ENCODE results near the gene GPR68. TPM values are rescaled to one million over a fixed set of nuclear protein-coding genes. Genes with fewer than 3 reads are reported as not detected.
"Not testable (repeated sequence)": the region's sequence is repeated elsewhere in the genome, so short reads cannot be mapped to it uniquely, and the experiment has no call there.

The GPR68 gene
- total RNA-seq, 1 experiment from 2014 or later: 6.5 TPM

DNA sequence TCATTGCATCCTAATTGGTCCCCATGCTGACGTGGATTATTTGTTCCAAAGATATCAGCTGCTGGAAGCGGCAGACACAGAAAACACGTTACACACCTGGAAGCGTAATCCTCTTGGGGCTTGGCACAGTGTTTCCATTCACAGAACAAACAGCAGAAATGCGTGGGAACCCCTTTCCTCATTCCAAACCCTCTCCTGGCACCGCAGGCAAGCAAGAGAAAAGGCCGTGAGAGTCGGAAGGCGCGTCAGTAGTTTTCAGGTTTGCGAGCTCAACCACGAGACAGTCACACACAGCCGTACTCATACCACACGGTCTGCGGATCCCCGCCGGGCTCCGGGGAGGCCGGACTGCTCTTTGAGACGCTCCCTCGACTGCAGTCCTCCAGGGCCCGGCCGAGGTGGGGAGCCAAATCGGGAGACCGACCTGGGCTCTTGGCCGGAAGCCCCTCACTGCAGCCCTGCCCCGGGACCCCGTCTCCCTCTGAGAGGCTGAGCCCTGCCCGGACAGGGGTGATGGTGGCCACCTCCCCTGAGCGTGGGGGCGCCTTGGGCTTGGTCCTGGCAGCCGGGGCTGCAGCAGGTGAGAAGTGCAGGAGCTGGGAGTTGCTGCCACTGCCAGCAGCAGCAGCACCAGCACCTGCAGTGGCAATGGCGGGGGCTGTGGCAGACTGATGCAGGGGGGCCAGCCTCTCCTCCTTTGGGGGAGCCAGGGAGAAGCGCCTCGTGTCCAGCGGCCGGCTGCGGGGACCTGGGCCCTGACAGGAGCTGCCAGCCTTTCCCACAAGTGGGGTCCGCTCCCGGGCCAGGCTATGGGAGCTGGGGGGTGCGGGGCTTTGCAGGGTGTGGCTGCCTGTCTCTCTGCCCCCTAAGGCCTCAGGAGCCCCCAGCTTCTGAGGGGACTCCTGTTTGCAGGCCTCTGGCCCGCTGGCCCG lies 28.1 kb upstream of the GPR68 start:
- DNase-seq (ENCODE audit: low read depth): no peak

GRCh38 chr14:91271639-91272038 lies 27.1 kb upstream of the GPR68 start:
- DNase-seq (ENCODE audit: low read depth): no peak

DNA sequence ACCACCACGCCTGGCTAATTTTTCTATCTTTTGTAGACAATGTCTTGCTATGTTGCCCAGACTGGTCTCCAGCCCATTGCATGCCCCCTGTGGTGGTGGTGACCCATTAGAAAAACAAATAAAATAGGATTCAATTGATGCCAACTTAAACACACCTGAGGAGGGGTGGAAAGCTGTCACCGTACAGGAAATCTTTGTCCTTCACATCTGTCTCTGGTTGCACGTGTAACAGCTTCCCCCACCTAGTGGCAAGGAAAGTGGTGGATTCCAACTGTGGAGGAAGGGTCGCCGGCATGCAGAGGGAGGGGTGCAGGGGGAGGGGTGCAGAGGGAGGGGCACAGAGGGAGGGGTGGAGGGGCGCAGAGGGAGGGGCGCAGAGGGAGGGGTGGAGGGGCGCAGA lies 26.1 kb upstream of the GPR68 start:
- DNase-seq (ENCODE audit: low read depth): no peak

GRCh38 chr14:91270188-91270587 lies 25.7 kb upstream of the GPR68 start:
- no peak for DNase-seq (ENCODE audit: low read depth)

DNA sequence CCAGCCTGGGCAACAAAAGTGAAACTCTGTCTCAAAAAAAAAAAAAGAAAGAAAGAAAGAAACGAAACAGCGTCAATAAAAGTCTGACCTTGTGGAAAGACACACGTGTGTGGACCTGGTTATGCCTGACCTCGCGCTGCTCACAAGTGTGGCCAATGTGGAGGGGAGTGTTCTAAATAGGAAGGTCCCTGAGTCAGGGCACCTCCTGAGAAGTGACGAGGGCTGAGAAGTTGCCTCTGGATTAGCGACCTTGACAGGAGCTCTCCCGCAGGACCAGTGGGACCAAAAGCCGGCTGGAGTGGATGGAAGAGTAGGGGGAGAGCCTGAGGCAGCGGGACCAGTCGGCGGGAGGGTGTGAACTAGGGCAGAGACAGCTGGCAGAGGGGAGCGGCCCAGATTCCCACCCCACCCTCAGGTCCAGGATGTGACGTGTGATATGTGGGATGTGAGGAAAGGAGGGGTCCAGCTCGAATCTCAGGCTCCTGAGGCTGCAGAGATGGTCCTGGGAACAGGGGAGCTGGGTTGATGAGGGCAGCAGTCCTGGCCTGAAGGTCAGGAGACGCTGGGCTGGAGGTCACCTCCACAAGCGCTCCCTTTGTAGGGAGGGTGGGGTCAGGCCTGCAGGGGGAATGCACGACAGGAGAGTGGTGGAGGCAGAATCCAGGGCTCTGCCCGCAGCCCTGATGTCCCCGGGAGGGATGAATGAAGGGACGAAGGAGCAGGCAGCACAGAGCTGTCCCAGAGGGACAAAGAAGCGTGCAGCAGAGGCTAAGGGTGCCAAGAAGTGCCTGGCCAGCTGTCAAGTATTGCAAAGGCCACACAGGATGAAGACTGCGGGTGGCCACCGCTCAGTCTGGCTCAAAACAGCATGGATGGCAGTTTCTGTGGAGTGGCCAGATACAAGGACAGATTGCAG lies 24.8 kb upstream of the GPR68 start:
- DNase-seq (ENCODE audit: low read depth): no peak

- no peak for DNase-seq (ENCODE audit: low read depth)
Measured at GRCh38 chr14:91267965-91268437, 23.5 kb upstream of the GPR68 start.

DNA sequence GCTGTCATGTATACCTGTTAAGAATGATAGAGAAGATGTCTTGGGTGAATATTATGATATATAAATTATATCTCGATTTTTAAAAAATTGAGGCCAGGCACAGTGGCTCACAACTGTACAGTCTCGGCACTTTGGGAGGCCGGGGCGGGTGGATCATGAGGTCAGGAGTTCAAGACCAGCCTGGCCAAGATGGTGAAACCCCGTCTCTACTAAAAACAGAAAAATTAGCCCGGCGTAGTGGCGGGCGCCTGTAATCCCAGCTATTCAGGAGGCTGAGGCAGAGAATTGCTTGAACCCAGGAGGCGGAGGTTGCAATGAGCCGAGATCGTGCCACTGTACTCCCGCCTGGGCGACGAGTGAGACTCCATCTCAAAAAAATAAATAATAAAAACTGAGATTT lies 21.8 kb upstream of the GPR68 start:
- not testable (repeated sequence) for DNase-seq (ENCODE audit: low read depth)

DNA sequence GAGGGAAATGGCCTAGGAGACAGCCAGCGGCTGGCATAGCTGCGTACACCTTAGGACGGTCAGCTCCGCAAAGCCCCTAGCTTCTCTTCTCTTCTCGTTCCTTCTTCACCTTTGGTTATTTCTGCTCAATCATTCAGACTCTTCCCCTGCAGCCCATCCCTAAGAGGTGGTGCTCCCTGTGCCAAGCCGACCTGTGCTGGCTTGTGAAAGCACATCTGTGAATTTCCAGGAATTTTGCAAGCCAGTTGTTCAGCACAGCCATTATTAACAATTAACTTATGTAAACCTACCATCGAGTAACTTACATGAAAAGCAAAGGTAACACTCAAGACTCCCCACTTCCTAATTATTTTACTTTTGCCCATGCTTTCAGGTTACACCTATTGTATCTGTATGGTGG lies 20.9 kb upstream of the GPR68 start:
- DNase-seq (ENCODE audit: low read depth): no peak

- no peak for DNase-seq (ENCODE audit: low read depth)
Measured at GRCh38 chr14:91264151-91265150, 19.9 kb upstream of the GPR68 start.

- no peak for DNase-seq (ENCODE audit: low read depth)
Measured at GRCh38 chr14:91263329-91263728, 18.8 kb upstream of the GPR68 start.

DNA sequence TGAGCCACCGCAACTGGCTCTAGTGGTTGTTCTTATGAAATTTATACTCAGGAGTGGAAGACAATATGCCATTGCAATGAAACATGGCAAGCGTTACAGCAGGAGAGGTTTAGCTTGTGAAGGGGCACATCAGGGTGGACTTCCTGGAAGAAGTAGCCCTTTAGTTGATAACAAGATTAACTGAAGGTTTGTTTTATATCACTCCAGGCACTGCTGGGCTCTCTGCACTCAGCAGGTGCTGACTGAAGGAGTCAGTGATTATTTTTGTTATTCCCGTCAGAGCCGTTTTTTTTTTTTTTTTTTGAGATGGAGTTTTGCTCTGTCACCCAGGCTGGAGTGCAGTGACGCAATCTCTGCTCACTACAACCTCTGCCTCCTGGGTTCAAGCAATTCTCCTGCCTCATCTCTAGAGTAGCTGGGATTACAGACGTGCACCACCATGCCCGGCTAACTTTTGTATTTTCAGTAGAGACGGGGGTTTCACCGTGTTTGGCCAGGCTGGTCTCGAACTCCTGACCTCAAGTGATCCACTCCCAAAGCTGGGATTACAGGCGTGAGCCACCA lies 17.6 kb upstream of the GPR68 start:
- DNase-seq (ENCODE audit: low read depth): no peak

- peak; percentile 49 for DNase-seq (ENCODE audit: low read depth)
Measured at GRCh38 chr14:91261115-91261514, 16.6 kb upstream of the GPR68 start.

GRCh38 chr14:91258876-91259275 lies 14.4 kb upstream of the GPR68 start:
- no peak for DNase-seq (ENCODE audit: low read depth)

DNA sequence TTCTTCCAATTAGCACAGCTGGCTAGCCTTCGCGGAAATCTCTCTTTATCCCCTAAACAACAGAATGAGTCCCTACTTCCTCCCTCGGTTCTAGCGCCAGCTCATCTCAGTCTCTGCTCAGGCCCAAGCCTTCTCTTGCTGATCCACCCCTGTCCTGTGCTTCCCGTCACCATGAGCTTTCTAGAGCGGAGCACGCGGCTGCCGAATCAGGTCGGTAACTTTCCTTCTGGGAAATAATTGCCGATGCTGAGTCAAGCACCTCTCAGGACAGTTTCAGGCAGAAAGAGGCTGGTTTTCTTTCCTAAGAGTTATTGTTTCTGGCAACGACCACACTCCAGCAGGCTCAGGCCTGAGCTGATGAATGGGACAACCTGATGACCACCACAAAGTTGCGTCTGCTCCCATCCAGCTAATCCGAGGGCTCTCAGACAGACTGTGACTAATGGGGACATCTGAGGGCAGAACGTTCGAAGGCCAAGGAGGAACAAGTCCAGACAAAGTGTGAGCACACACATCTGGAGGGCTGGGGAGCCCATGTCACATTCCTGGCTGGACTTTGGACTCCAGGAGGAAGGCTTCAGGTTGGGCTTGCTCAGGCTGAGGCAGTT lies 13.6 kb upstream of the GPR68 start:
- DNase-seq (ENCODE audit: low read depth): peak; percentile 41

- DNase-seq (ENCODE audit: low read depth): no peak
Measured at GRCh38 chr14:91257328-91258010, 13.0 kb upstream of the GPR68 start.

- no peak for DNase-seq (ENCODE audit: low read depth)
Measured at GRCh38 chr14:91256661-91257060, 12.2 kb upstream of the GPR68 start.

DNA sequence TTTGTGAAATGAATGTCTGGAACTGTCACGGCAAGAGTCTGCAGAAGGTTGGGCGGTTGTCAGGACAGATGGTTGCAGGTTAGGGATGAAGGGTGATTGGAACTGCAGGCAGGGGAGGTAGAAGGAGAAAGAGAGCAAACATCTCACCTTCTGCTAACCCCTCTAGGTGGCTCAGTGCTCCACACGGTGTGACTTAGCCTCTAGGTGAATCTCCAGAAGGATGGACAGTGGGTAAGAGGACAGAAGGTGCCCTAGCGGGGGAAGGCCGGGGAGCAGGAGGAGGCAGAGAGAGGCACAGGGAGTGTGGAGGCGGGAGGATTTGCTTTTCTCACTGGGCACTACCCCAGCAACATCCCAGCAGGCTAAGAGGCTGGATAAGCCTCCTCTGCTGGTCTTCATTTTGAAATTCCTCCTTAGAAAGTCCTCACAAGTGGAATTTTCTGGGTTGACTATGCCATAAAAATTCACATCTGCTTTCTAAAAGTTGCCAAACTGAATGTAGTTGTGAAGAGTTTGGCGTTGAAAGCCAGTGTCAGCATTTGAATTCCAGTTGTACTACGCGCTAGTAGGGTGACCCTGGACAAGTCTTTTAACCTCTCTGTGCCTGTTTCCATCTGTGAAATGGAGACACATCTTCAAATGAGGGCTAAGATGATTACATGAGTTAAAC lies 10.7 kb upstream of the GPR68 start:
- DNase-seq (ENCODE audit: low read depth): no peak

DNA sequence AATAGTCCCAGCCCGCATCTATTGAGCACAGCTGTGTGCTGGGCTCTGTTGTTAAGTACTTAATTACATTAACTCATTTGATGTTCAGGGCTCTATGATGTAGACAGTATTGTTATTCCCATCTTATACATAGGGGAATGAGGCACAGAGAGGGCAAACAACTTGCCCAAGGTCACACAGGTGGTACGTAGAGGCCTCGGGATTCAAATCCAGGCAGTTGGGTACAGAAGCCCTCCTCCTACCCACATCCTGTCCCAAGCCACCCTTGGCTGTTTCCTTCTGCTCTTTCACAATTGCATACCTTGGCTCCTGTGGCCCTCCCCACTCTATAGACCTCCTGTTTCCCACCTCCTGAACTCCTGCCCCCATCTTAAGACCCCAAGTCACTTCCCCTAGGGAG lies 10.0 kb upstream of the GPR68 start:
- no peak for DNase-seq (ENCODE audit: low read depth)

DNA sequence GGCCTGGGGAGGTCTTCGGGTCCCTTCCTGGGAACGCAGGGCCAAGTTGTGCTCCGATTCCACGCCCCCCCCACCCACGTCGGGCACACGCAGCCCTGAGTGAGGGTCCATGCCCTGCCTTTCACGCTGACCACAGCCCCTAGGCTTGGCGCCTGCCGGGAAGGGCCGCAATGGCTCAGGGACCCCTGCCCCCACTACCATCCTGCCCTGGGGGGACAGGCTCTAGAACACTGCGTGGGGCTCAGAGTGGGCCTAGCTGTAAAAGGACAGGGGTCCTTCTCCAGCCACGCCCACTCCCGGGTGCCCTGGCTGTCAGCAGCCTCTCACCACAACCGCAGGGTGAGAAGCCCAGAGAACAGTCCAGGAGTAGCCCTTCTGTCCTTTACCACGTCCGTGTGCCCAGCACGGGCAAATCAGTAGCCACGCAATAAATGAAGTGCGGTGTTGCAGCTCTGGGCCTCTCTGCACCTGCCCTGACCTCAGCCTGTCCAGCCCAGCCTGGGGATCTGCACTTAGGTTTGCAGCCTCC lies 9.4 kb upstream of the GPR68 start:
- no peak for DNase-seq (ENCODE audit: low read depth)
